Measurements from ENCODE around the gene NEGR1. TPM values are rescaled to one million over a fixed set of nuclear protein-coding genes. Genes with fewer than 3 reads are reported as not detected.

Gene NEGR1
- total RNA-seq, 2 experiments from 2014 or later, result not detected

DNA sequence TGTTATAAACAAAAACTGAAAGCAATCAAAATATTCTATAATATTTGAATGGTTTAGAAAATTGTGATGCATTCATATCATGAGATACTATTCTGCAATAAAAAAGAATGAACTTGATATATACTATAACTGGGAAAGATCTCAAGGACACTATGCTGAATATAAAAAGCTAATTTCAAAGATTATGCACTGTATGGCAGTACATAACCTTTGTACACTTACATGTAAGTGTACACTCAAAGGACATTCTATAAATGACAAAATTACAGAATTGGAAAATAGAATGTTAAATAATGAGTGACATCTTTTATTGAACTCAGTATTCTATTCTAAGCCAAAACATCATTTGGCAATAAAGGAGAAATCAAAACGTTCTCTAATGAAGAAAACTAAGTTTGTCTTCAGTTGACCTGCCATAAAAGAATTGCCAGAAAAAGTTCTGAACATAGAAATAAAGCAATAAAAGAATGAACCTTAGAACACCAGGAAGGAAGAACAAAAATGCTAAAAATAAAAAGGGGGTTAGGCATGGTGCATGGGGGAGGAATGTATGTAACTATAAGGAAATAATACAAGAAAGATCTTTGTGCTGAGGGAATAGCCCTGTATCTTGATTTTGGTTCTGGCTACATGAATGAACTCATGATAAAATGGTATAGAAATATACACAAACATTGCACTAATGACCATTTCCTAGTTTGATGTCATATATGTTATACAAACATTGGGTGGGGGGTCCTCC, 519.7 kb downstream of the NEGR1 start:
- Mint-ChIP-seq H3K4me1 (ENCODE audit: low read depth) (no peaks in the 10 kb centered on the region), H3K27me3 (ENCODE audit: low read depth) (no peaks in the 10 kb centered on the region), H3K9me3 (peaks cover 3% of the 10 kb centered on the region), H3K36me3 (ENCODE audit: low read depth) (no peaks in the 10 kb centered on the region), H3K27ac (no peak overlapping the region), H3K4me3 (no peak overlapping the region)
- DNase-seq, result no peak
- intact Hi-C loops (cut with micrococcal nuclease), result no loop called here
- CTCF ChIA-PET, result no interaction called here

GRCh38 chr1:71755441-71755840, 526.9 kb downstream of the NEGR1 start:
- DNase-seq, result no peak
- CTCF ChIA-PET, result no interaction called here
- intact Hi-C loops (cut with micrococcal nuclease), result no loop called here
- Mint-ChIP-seq H3K9me3 (no peaks in the 10 kb centered on the region), H3K4me3 (no peak overlapping the region), H3K4me1 (ENCODE audit: low read depth) (no peaks in the 10 kb centered on the region), H3K36me3 (ENCODE audit: low read depth) (no peaks in the 10 kb centered on the region), H3K27me3 (ENCODE audit: low read depth) (no peaks in the 10 kb centered on the region), H3K27ac (no peak overlapping the region)

DNA sequence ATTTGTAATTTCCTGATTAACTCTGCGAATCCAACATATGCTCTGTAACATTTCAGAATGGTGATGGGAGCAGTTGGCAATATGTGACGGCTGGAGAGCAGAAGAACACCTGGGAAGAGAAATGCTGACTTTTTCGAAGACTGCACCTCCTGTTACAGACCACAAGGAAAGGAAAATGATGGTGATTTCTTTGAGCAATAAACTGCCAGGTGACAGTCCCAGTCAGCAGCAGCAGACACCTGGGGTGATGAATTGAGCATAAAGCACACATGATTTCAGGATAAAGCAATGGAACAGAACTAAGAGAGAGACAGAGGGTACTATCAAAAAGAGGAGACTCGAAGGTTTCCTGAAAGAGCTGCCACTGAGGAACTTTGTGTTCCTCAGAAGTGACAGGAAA, 528.6 kb downstream of the NEGR1 start:
- intact Hi-C loops (cut with micrococcal nuclease), result no loop called here
- no peak overlapping the region for H3K4me3 Mint-ChIP-seq
- no peak for DNase-seq
- H3K4me1 Mint-ChIP-seq (ENCODE audit: low read depth), result no peaks in the 10 kb centered on the region
- no peaks in the 10 kb centered on the region for H3K27me3 Mint-ChIP-seq (ENCODE audit: low read depth)
- CTCF ChIA-PET, result no interaction called here
- no peak overlapping the region for H3K27ac Mint-ChIP-seq
- no peaks in the 10 kb centered on the region for H3K36me3 Mint-ChIP-seq (ENCODE audit: low read depth)
- H3K9me3 Mint-ChIP-seq, result peaks cover 2% of the 10 kb centered on the region

- intact Hi-C loops (cut with micrococcal nuclease), result no loop called here
- Mint-ChIP-seq H3K4me3 (no peak overlapping the region), H3K36me3 (ENCODE audit: low read depth) (no peaks in the 10 kb centered on the region), H3K4me1 (ENCODE audit: low read depth) (no peaks in the 10 kb centered on the region), H3K9me3 (peaks cover 1% of the 10 kb centered on the region), H3K27me3 (ENCODE audit: low read depth) (no peaks in the 10 kb centered on the region), H3K27ac (no peak overlapping the region)
- CTCF ChIA-PET, result no interaction called here
- no peak for DNase-seq
Measured at GRCh38 chr1:71745326-71745725, 537.0 kb downstream of the NEGR1 start.

- Mint-ChIP-seq H3K4me1 (ENCODE audit: low read depth) (no peaks in the 10 kb centered on the region), H3K27ac (no peak overlapping the region), H3K9me3 (peaks cover 3% of the 10 kb centered on the region), H3K4me3 (no peak overlapping the region), H3K27me3 (ENCODE audit: low read depth) (no peaks in the 10 kb centered on the region), H3K36me3 (ENCODE audit: low read depth) (no peaks in the 10 kb centered on the region)
- no peak for DNase-seq
- intact Hi-C loops (cut with micrococcal nuclease), result no loop called here
- CTCF ChIA-PET, result no interaction called here
Measured at GRCh38 chr1:71743862-71744261, 538.5 kb downstream of the NEGR1 start.

DNA sequence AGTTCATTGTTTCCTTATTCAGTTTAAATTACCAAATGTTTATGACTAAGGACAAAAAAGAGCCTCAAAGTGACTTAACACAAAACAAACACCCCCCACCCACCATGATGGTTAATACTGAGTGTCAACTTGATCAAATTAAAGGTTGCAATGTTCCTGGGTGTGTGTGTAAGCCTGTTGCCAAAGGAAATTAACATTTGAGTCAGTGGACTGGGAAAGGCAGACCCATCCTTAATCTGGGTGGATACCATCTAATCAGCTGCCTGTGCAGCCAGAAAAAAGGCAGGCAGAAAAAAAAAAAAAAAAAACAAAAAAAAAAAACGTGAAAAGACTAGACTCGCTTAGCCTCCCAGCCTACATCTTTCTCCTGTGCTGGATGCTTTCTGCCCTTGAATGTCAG, 543.4 kb downstream of the NEGR1 start:
- H3K4me1 Mint-ChIP-seq (ENCODE audit: low read depth), result no peaks in the 10 kb centered on the region
- intact Hi-C loops (cut with micrococcal nuclease), result no loop called here
- peaks cover 3% of the 10 kb centered on the region for H3K9me3 Mint-ChIP-seq
- CTCF ChIA-PET, result interaction anchor here (0.5 to 0.7 kb wide), 2 partner anchors 177 to 1413 kb away, joined by 3 to 6 read pairs; no protein-coding TSS in a partner anchor
- no peak for DNase-seq
- no peaks in the 10 kb centered on the region for H3K36me3 Mint-ChIP-seq (ENCODE audit: low read depth)
- no peak overlapping the region for H3K4me3 Mint-ChIP-seq
- H3K27ac Mint-ChIP-seq, result no peak overlapping the region
- no peaks in the 10 kb centered on the region for H3K27me3 Mint-ChIP-seq (ENCODE audit: low read depth)

DNA sequence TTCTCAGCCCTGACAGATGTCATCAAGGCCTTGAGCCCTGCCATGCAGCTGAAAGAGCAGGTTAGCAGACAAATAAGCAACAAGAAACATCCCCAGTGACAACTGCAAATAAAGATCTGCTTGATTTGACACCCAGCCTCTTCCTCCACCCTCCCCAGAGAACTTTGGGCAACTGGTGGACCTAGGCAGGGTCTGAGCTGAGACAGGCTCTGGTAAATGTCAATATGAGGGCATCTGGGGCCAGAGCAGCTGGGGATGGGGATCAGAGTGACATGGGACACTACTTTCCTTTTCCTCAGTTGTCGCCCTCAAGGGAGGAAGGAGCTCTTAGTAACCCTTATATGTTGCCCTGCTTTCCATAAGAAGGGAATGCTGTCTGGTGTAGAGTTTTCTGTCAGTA, 544.1 kb downstream of the NEGR1 start:
- Mint-ChIP-seq H3K27ac (no peak overlapping the region), H3K4me3 (no peak overlapping the region), H3K27me3 (ENCODE audit: low read depth) (no peaks in the 10 kb centered on the region), H3K9me3 (peaks cover 3% of the 10 kb centered on the region), H3K36me3 (ENCODE audit: low read depth) (no peaks in the 10 kb centered on the region), H3K4me1 (ENCODE audit: low read depth) (no peaks in the 10 kb centered on the region)
- intact Hi-C loops (cut with micrococcal nuclease), result no loop called here
- DNase-seq, result no peak
- CTCF ChIA-PET, result no interaction called here

DNA sequence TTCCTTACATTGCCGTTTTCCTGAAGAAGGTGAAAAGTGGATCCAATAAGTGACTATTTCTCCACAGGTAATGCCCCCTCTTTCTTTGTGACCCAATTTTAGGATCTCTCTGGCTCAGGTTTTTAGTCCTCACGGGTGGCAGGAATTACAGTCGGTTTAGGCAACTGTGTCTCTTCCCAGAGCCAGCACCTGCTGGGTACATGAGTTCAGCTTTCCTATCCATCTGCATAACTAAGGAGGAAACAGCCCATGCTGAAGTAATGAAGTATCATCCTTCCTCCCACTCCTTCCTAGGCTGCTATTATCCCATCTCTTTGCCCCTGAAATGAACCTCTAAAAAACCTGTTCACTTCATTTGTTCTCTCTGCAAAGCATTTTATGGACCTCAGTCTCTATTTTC, 544.6 kb downstream of the NEGR1 start:
- Mint-ChIP-seq H3K27ac (no peak overlapping the region), H3K4me3 (no peak overlapping the region), H3K27me3 (ENCODE audit: low read depth) (no peaks in the 10 kb centered on the region), H3K4me1 (ENCODE audit: low read depth) (no peaks in the 10 kb centered on the region), H3K36me3 (ENCODE audit: low read depth) (no peaks in the 10 kb centered on the region), H3K9me3 (peaks cover 3% of the 10 kb centered on the region)
- intact Hi-C loops (cut with micrococcal nuclease), result no loop called here
- DNase-seq, result no peak
- CTCF ChIA-PET, result no interaction called here

- H3K4me3 Mint-ChIP-seq, result no peak overlapping the region
- H3K36me3 Mint-ChIP-seq (ENCODE audit: low read depth), result no peaks in the 10 kb centered on the region
- H3K4me1 Mint-ChIP-seq (ENCODE audit: low read depth), result no peaks in the 10 kb centered on the region
- DNase-seq, result no peak
- no peaks in the 10 kb centered on the region for H3K9me3 Mint-ChIP-seq
- intact Hi-C loops (cut with micrococcal nuclease), result no loop called here
- CTCF ChIA-PET, result no interaction called here
- H3K27me3 Mint-ChIP-seq (ENCODE audit: low read depth), result no peaks in the 10 kb centered on the region
- no peak overlapping the region for H3K27ac Mint-ChIP-seq
Measured at GRCh38 chr1:71733121-71733520, 549.2 kb downstream of the NEGR1 start.

DNA sequence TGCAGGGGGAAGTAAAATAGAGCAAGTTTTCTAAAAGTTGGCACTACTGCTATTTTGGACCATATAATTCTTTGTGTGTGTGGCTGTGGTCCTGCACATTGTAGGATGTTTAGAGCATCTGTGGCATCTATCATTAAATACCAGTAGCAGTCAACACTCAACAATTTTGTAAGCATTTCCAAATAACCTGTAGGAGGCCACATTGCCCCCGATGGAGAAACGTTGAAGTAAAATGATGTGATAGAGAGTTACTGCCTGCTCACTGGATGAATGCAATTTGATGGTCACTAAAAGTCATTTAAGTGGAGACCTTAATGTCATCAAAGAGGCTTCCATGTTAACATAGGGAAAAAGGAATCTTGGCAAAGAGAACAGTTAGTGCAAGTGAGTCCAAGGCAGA, 560.8 kb downstream of the NEGR1 start:
- H3K36me3 Mint-ChIP-seq (ENCODE audit: low read depth), result no peaks in the 10 kb centered on the region
- intact Hi-C loops (cut with micrococcal nuclease), result no loop called here
- H3K27ac Mint-ChIP-seq, result no peak overlapping the region
- H3K4me3 Mint-ChIP-seq, result no peak overlapping the region
- H3K27me3 Mint-ChIP-seq (ENCODE audit: low read depth), result no peaks in the 10 kb centered on the region
- no peak for DNase-seq
- no peaks in the 10 kb centered on the region for H3K4me1 Mint-ChIP-seq (ENCODE audit: low read depth)
- CTCF ChIA-PET, result no interaction called here
- H3K9me3 Mint-ChIP-seq, result peaks cover 5% of the 10 kb centered on the region

DNA sequence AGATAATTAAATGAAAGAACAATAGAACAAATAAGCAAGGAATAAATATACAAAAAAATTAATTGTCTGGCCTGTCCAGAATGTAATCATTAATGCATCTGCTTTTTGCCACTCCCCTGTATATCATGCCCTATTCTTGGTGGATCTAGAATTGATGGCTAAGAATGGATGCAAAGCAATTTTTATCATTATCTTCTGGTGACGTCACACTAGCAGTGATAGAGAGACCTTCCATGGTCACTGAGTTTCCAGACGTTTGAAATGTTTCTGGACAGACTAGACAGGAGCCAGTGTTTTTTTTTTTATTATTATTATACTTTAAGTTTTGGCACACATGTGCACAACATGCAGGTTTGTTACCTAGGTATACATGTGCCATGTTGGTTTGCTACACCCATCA, 563.0 kb downstream of the NEGR1 start:
- Mint-ChIP-seq H3K36me3 (ENCODE audit: low read depth) (no peaks in the 10 kb centered on the region), H3K27me3 (ENCODE audit: low read depth) (no peaks in the 10 kb centered on the region), H3K9me3 (peaks cover 9% of the 10 kb centered on the region), H3K4me1 (ENCODE audit: low read depth) (no peaks in the 10 kb centered on the region), H3K27ac (no peak overlapping the region), H3K4me3 (no peak overlapping the region)
- intact Hi-C loops (cut with micrococcal nuclease), result no loop called here
- CTCF ChIA-PET, result no interaction called here
- DNase-seq, result no peak

GRCh38 chr1:71717186-71717585, 565.2 kb downstream of the NEGR1 start:
- CTCF ChIA-PET, result no interaction called here
- no peaks in the 10 kb centered on the region for H3K4me1 Mint-ChIP-seq (ENCODE audit: low read depth)
- intact Hi-C loops (cut with micrococcal nuclease), result no loop called here
- H3K9me3 Mint-ChIP-seq, result peaks cover 9% of the 10 kb centered on the region
- DNase-seq, result no peak
- H3K4me3 Mint-ChIP-seq, result no peak overlapping the region
- no peaks in the 10 kb centered on the region for H3K36me3 Mint-ChIP-seq (ENCODE audit: low read depth)
- no peaks in the 10 kb centered on the region for H3K27me3 Mint-ChIP-seq (ENCODE audit: low read depth)
- H3K27ac Mint-ChIP-seq, result no peak overlapping the region

GRCh38 chr1:71711456-71711855, 570.9 kb downstream of the NEGR1 start:
- H3K36me3 Mint-ChIP-seq (ENCODE audit: low read depth), result no peaks in the 10 kb centered on the region
- H3K9me3 Mint-ChIP-seq, result peaks cover 14% of the 10 kb centered on the region
- no peak for DNase-seq
- no peak overlapping the region for H3K4me3 Mint-ChIP-seq
- H3K4me1 Mint-ChIP-seq (ENCODE audit: low read depth), result no peaks in the 10 kb centered on the region
- H3K27me3 Mint-ChIP-seq (ENCODE audit: low read depth), result no peaks in the 10 kb centered on the region
- CTCF ChIA-PET, result no interaction called here
- no peak overlapping the region for H3K27ac Mint-ChIP-seq
- intact Hi-C loops (cut with micrococcal nuclease), result no loop called here

Data from activated naive CD4-positive, alpha-beta T cell treated with anti-CD3 and anti-CD28 coated beads for 36 hours (primary cell).